Endothelial cell of umbilical vein (primary cell): ENCODE results near the gene RNASEH2B. TPM values are rescaled to one million over a fixed set of nuclear protein-coding genes. Genes with fewer than 3 reads are reported as not detected.

Experiments used
- BruUV-seq: library from RNA; stranded (reverse); fragments of 400-500 nt; replicated peaks from 2 replicates; lab custom pipeline; 2021; lab: Mats Ljungman, UMichigan
- CTCF ChIA-PET: fragments of 300-600, 350-600 bp; sonication (Branson Sonifier 250); formaldehyde crosslinking; loops from one replicate; lab custom pipeline; 2021; ENCODE audit warnings: antibody characterized with exemption, inconsistent platforms; lab: Charles Lee
- POLR2A ChIA-PET: fragments of 300-600, 350-600 bp; sonication (Branson Sonifier 250); formaldehyde crosslinking; loops from one replicate; lab custom pipeline; 2021; ENCODE audit warnings: antibody characterized with exemption, inconsistent platforms; lab: Charles Lee
- DNase-seq: peaks from one replicate; pipeline ENCODE4 v3.0.0-alpha.2; 2011; ENCODE audit warnings: low read depth, low spot score
- FAIRE-seq: peaks from 2 replicates; lab custom pipeline; 2011; peaks lifted over from hg19 to GRCh38; lab: Jason Lieb, UNC
- H2AFZ ChIP-seq: 2 replicates; pipeline ENCODE4 v1.6.0; 2012; ENCODE audit warnings: low read depth, low read length, control low read depth, inconsistent platforms
- H3K27ac ChIP-seq: 2 replicates; pipeline ENCODE4 v1.5.1; 2011; ENCODE audit warnings: low read depth, mild to moderate bottlenecking, control low read depth, low read length, moderate library complexity; ENCODE audit not compliant: insufficient read depth
- H3K27me3 ChIP-seq, 2 experiments: 2 replicates each; pipeline versions ENCODE4 v1.6.0 to v1.6.1; 2011; ENCODE audit warnings: low read length in 2 of 2, mixed read lengths in 1 of 2; ENCODE audit not compliant: control insufficient read depth in 2 of 2, insufficient read depth in 2 of 2
- H3K36me3 ChIP-seq, 2 experiments: 2 replicates in 1 of 2; 3 replicates in 1 of 2; pipeline ENCODE4 v1.5.1; 2011; ENCODE audit warnings: low read length in 2 of 2, mild to moderate bottlenecking in 1 of 2, moderate library complexity in 1 of 2; ENCODE audit not compliant: control insufficient read depth in 2 of 2, insufficient read depth in 2 of 2; ENCODE audit errors: extremely low read depth in 1 of 2
- H3K4me1 ChIP-seq: 3 replicates; pipeline ENCODE4 v1.5.1; 2011; ENCODE audit warnings: mild to moderate bottlenecking, low read length; ENCODE audit not compliant: control insufficient read depth, insufficient read depth; ENCODE audit errors: extremely low read depth
- H3K4me2 ChIP-seq: 2 replicates; pipeline ENCODE4 v1.6.1; 2011; ENCODE audit warnings: low read length, control low read depth, mixed read lengths; ENCODE audit not compliant: insufficient read depth
- H3K4me3 ChIP-seq, 3 experiments: fragments of 200-600 bp in 1 of 3; sonication (generic), shearing (Covaris generic) in 1 of 3; replicated peaks in 1 of 3; 2 replicates each; pipeline ENCODE4 v1.5.1; 2011 to 2016; ENCODE audit warnings: control low read depth in 3 of 3, low read length in 3 of 3, mild to moderate bottlenecking in 2 of 3, inconsistent platforms in 1 of 3, low read depth in 1 of 3, moderate library complexity in 1 of 3; ENCODE audit not compliant: insufficient read depth in 1 of 3
- H3K79me2 ChIP-seq: 2 replicates; pipeline ENCODE4 v1.6.0; 2012; ENCODE audit warnings: low read length, inconsistent platforms; ENCODE audit not compliant: control insufficient read depth, insufficient read depth
- H3K9ac ChIP-seq: replicated peaks from 2 replicates; pipeline ENCODE3; 2011; ENCODE audit warnings: low read length, control low read depth; ENCODE audit not compliant: insufficient read depth; ENCODE audit errors: extremely low read depth
- H3K9me1 ChIP-seq: replicated peaks from 3 replicates; pipeline ENCODE4 v1.6.0; 2011; ENCODE audit warnings: mild to moderate bottlenecking, low read length; ENCODE audit not compliant: control insufficient read depth, insufficient read depth; ENCODE audit errors: extremely low read depth
- H3K9me3 ChIP-seq: replicated peaks from 2 replicates; pipeline ENCODE4 v1.5.1; 2012; ENCODE audit warnings: low read length, inconsistent platforms; ENCODE audit not compliant: control insufficient read depth, insufficient read depth
- H4K20me1 ChIP-seq: replicated peaks from 2 replicates; pipeline ENCODE3; 2011; ENCODE audit warnings: mild to moderate bottlenecking, low read length; ENCODE audit not compliant: control insufficient read depth, insufficient read depth; ENCODE audit errors: extremely low read depth
- CTCF ChIP-seq, 2 donors: IDR thresholded peaks; 1 replicate in 1 of 2; 2 replicates in 1 of 2; pipeline ENCODE4 v1.5.1; 2011; ENCODE audit warnings: low read length in 2 of 2, mild to moderate bottlenecking in 2 of 2, moderate library complexity in 2 of 2, control low read depth in 1 of 2, inconsistent platforms in 1 of 2, low read depth in 1 of 2; ENCODE audit not compliant: insufficient read depth in 1 of 2; ENCODE audit errors: extremely low read depth in 1 of 2
- FOS ChIP-seq: IDR thresholded peaks from 2 replicates; pipeline ENCODE4 v1.6.1; 2011; ENCODE audit warnings: mild to moderate bottlenecking, low read length, moderate library complexity, borderline replicate concordance; ENCODE audit not compliant: insufficient read depth
- GATA2 ChIP-seq: IDR thresholded peaks from 2 replicates; pipeline ENCODE4 v1.7.0; 2011; ENCODE audit warnings: low read depth, mild to moderate bottlenecking, moderate library complexity, mixed read lengths, low read length; ENCODE audit not compliant: insufficient read length, insufficient read depth
- MYC ChIP-seq: IDR thresholded peaks from one replicate; pipeline ENCODE4 v1.6.1; 2011; ENCODE audit warnings: mild to moderate bottlenecking, low read depth, low read length
- POLR2AphosphoS5 ChIP-seq: IDR thresholded peaks from 2 replicates; pipeline ENCODE4 v1.6.1; 2012; ENCODE audit warnings: low read depth, mild to moderate bottlenecking, control low read depth, low read length, moderate library complexity; ENCODE audit not compliant: insufficient read depth
- dilution Hi-C: fragments of 300-500 bp; cut with MboI; formaldehyde crosslinking; loops from one replicate; pipeline ENCODE4 v1.15.0; 2019; ENCODE audit warnings: low sequenced_read_pairs; ENCODE audit not compliant: extremely low pct_ligation_motif_present
- intact Hi-C: fragments of 100-400 bp; cut with micrococcal nuclease; formaldehyde crosslinking; loops from one replicate; pipeline ENCODE4 v1.10.0; 2022
- polyA plus RNA-seq, 4 experiments: library from polyadenylated mRNA; depleted of rRNA in 3 of 4; stranded (reverse) in 3 of 4; unstranded in 1 of 4; fragments of >200 nt; gene quantifications; 2 replicates each; pipeline versions ENCODE4 v1.2.1 to v1.2.3, GENCODE V29; 2011 to 2012; ENCODE audit warnings: missing spikeins in 1 of 4
- total RNA-seq: library from RNA; stranded (reverse); gene quantifications from 2 replicates; pipeline ENCODE4 v1.2.3, GENCODE V29; 2021

The RNASEH2B gene
- total and polyA plus RNA-seq, 2 donors (not counting 3 experiments of a cell fraction or from before 2014, with no cell fraction given): 8.9 to 25.1 TPM

DNA sequence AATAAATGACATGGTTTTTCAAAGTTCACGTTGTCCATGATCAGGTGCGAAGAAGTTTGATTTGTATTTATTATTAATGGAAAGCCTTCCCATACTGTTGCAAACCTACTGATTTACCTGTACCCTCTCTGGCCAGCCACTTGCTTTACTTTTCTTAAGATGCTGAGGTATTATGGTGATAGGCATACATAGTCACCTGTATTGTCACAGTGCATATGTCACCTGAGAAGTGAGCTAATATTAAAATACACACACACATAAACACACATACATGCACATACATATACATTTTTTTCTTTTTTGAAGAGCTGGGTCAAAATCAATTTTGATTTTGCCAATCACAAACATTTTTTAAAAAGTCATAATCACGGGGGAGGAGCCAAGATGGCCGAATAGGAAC, 72.1 kb downstream of the RNASEH2B start:
- no peaks in the 10 kb centered on the region for H3K36me3 ChIP-seq

DNA sequence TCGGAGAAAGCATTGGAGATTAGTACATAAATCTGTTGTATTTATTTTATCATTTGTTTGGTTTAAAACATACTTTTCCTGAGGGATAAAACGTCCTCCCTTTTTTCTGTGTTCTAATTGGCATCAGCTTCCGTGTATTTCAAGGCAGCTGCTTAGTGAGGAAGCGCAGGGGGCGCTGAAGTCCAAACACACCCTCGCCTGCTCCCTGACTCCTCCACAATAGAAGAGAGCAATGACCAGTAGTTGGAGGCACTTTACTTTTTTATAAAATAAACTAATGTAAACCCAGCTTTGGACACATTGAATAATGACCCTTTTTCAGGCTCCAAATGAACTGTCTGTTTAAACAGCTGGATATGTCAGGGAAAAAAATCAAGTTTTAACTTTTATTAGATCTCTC, 79.9 kb downstream of the RNASEH2B start:
- H3K4me3 ChIP-seq: no peak overlapping the region
- H3K9me3 ChIP-seq: no peaks in the 10 kb centered on the region
- no peaks in the 10 kb centered on the region for H3K9me1 ChIP-seq
- H3K36me3 ChIP-seq: no peaks in the 10 kb centered on the region
- BruUV-seq: no TSS peak
- FAIRE-seq: no peak
- intact Hi-C loops (no loop called here), dilution Hi-C loops (no loop called here)
- H3K27me3 ChIP-seq: peaks cover 7 to 22% of the 10 kb centered on the region in 2 experiments
- H3K4me1 ChIP-seq: no peaks in the 10 kb centered on the region
- no peaks in the 10 kb centered on the region for H3K79me2 ChIP-seq
- POLR2A ChIA-PET: no interaction called here
- no peaks in the 10 kb centered on the region for H4K20me1 ChIP-seq
- peak overlapping the region; percentile 56 for H2AFZ ChIP-seq
- no peak overlapping the region for H3K4me2 ChIP-seq
- TF ChIP-seq FOS (no peak), CTCF (IDR thresholded peaks at IDR 0.05; ENCODE audit: extremely low read depth in 1 of 2, insufficient read depth in 1 of 2, low read depth in 1 of 2, low read length in 2 of 2) (peak in 1 of 2 donors; percentile 36)
- CTCF ChIA-PET: interaction anchor here (0.5 to 1.3 kb wide), 6 partner anchors 12 to 1013 kb away, joined by 3 to 4 read pairs (median 3); no protein-coding TSS in a partner anchor
- H3K9ac ChIP-seq: no peak overlapping the region
- no peak overlapping the region for H3K27ac ChIP-seq
- peak; percentile 30 for DNase-seq

More for the DNA sequence above, 72.1 kb downstream of the RNASEH2B start:
- H3K27ac ChIP-seq: no peak overlapping the region
- no peak overlapping the region for H3K9ac ChIP-seq
- no peaks in the 10 kb centered on the region for H4K20me1 ChIP-seq
- POLR2A ChIA-PET: no interaction called here
- no peaks in the 10 kb centered on the region for H3K9me1 ChIP-seq
- no peaks in the 10 kb centered on the region for H3K79me2 ChIP-seq
- H3K9me3 ChIP-seq: no peaks in the 10 kb centered on the region
- intact Hi-C loops (no loop called here), dilution Hi-C loops (no loop called here)
- no peak for FAIRE-seq
- no peak overlapping the region for H2AFZ ChIP-seq
- DNase-seq: no peak
- no peak overlapping the region for H3K4me2 ChIP-seq
- BruUV-seq: no TSS peak
- CTCF ChIA-PET: no interaction called here
- no peaks in the 10 kb centered on the region for H3K27me3 ChIP-seq
- no peak for TF ChIP-seq POLR2AphosphoS5
- no peak for TF ChIP-seq FOS
- TF ChIP-seq GATA2: no peak
- TF ChIP-seq MYC: no peak
- no peaks in the 10 kb centered on the region for H3K4me1 ChIP-seq
- no peak overlapping the region for H3K4me3 ChIP-seq
